ENCODE data around the gene FBLN1. TPM values are rescaled to one million over a fixed set of nuclear protein-coding genes. Genes with fewer than 3 reads are reported as not detected.

The FBLN1 gene
- total RNA-seq, 1 experiment from 2014 or later, result 23.4 TPM

DNA sequence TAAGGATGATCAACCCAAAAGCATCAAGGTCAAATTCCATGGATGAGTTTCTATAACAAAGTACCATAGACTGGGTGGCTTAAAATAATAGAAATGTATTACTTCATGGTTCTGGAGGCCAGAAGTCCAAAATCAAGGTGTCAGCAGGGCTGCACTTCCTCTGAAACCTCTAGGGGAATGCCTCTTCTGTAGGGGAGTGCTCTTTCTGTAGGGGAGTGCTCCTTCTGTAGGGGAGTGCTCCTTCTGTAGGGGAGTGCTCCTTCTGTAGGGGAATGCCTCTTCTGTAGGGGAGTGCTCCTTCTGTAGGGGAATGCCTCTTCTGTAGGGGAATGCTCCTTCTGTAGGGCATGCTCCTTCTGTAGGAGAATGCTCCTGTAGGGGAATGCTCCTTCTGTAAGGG, 65.5 kb downstream of the FBLN1 start:
- TF ChIP-seq ZNF274 (IDR thresholded peaks at IDR 0.05; ENCODE audit: low read depth, low read length) (no peak), TCF7L2 (IDR thresholded peaks at IDR 0.05; ENCODE audit: borderline replicate concordance, extremely low read depth, insufficient read depth, insufficient read length) (no peak), EGR1 (IDR thresholded peaks at IDR 0.05; ENCODE audit: low read depth) (no peak)
- TF ChIP-seq, protein P1, sequence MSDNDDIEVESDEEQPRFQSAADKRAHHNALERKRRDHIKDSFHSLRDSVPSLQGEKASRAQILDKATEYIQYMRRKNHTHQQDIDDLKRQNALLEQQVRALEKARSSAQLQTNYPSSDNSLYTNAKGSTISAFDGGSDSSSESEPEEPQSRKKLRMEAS (IDR thresholded peaks at IDR 0.05), result no peak
- H3K79me2 ChIP-seq (ENCODE audit: insufficient read depth, low read length), result no peaks in the 10 kb centered on the region
- H3K9me2 ChIP-seq (ENCODE audit: insufficient read depth), result no peaks in the 10 kb centered on the region
- H3K27ac ChIP-seq (ENCODE audit: low read depth, low read length), result no peak overlapping the region
- peaks cover 6 to 7% of the 10 kb centered on the region in 2 experiments; a peak in 2 of 4 replicates for H3K9me3 ChIP-seq (ENCODE audit: control insufficient read depth in 1 of 2, insufficient read depth in 1 of 2, low read depth in 1 of 2, low read length in 2 of 2)
- H3K4me2 ChIP-seq (ENCODE audit: low read length), result no peak overlapping the region
- ChIA-PET RAD21 (ENCODE audit: low non-redundant PET in 1 of 2, low total read pairs in 2 of 2, uncharacterized antibody in 2 of 2, unreplicated experiment in 2 of 2) (no interaction called here), POLR2A (no interaction called here), CTCF (no interaction called here)
- no peaks in the 10 kb centered on the region for H3K36me3 ChIP-seq (ENCODE audit: control insufficient read depth in 1 of 2, insufficient read depth in 2 of 2, low read length in 2 of 2)
- peaks cover 4% of the 10 kb centered on the region; the same call in 1 of the 2 replicates for H3K27me3 ChIP-seq (ENCODE audit: insufficient read depth, low read length)
- ATAC-seq, result no peak
- H3K4me3 ChIP-seq (replicated peaks in 1 of 2; ENCODE audit: low read depth in 1 of 2, low read length in 2 of 2), result no peak overlapping the region
- H2AFZ ChIP-seq (ENCODE audit: low read depth, low read length, poor library complexity, severe bottlenecking), result no peak overlapping the region
- H3K9ac ChIP-seq (ENCODE audit: low read length), result no peak overlapping the region
- H4K20me1 ChIP-seq (ENCODE audit: insufficient read depth), result no peaks in the 10 kb centered on the region
- intact Hi-C loops (cut with micrococcal nuclease), result no loop called here
- no peak for DNase-seq (ENCODE audit: low read depth, low spot score)
- no TSS peak for BruUV-seq (replicated peaks)
- H3K4me1 ChIP-seq (ENCODE audit: control insufficient read depth in 1 of 2, insufficient read depth in 2 of 2, low read length in 2 of 2), result no peaks in the 10 kb centered on the region

DNA sequence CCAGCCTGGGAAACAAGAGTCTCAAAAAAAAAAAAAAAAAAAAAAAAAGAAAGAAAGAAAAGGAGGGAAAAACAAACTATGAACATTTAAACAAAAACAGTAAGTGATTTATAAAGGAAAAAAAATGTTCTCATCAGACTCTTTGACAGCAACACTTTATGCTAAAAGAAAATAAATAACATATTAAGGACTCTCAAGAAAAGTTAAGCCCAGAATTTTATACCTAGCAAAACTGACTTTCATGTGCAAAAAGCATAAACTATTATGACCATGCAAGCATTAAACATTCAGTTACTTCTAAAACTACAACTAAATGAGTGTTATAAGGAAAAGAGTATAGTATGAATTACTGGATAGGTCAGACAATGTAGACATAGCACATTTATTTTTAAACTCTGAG, 68.4 kb downstream of the FBLN1 start:
- DNase-seq (ENCODE audit: low read depth, low spot score), result no peak
- no peaks in the 10 kb centered on the region for H3K79me2 ChIP-seq (ENCODE audit: insufficient read depth, low read length)
- H3K9me3 ChIP-seq (ENCODE audit: control insufficient read depth in 1 of 2, insufficient read depth in 1 of 2, low read depth in 1 of 2, low read length in 2 of 2), result peaks cover 6 to 7% of the 10 kb centered on the region in 2 experiments; a peak in 2 of 4 replicates
- no peak overlapping the region for H2AFZ ChIP-seq (ENCODE audit: low read depth, low read length, poor library complexity, severe bottlenecking)
- H3K27ac ChIP-seq (ENCODE audit: low read depth, low read length), result no peak overlapping the region
- no peak for ATAC-seq
- CTCF ChIA-PET, result no interaction called here
- H3K9me2 ChIP-seq (ENCODE audit: insufficient read depth), result no peaks in the 10 kb centered on the region
- no peak overlapping the region for H3K4me3 ChIP-seq (replicated peaks in 1 of 2; ENCODE audit: low read depth in 1 of 2, low read length in 2 of 2)
- POLR2A ChIA-PET, result no interaction called here
- intact Hi-C loops (cut with micrococcal nuclease), result loop anchor here (10.0 kb wide), 1 partner anchor 294 kb away; no protein-coding TSS in a partner anchor
- H3K9ac ChIP-seq (ENCODE audit: low read length), result no peak overlapping the region
- RAD21 ChIA-PET (ENCODE audit: low non-redundant PET in 1 of 2, low total read pairs in 2 of 2, uncharacterized antibody in 2 of 2, unreplicated experiment in 2 of 2), result interaction anchor here in 1 of 2 experiments (0.6 kb wide), 1 partner anchor 321 kb away, joined by 4 read pairs; no protein-coding TSS in a partner anchor
- no TSS peak for BruUV-seq (replicated peaks)
- no peak overlapping the region for H3K4me2 ChIP-seq (ENCODE audit: low read length)
- no peaks in the 10 kb centered on the region for H3K36me3 ChIP-seq (ENCODE audit: control insufficient read depth in 1 of 2, insufficient read depth in 2 of 2, low read length in 2 of 2)
- H4K20me1 ChIP-seq (ENCODE audit: insufficient read depth), result no peaks in the 10 kb centered on the region
- peaks cover 4% of the 10 kb centered on the region; the same call in 1 of the 2 replicates for H3K27me3 ChIP-seq (ENCODE audit: insufficient read depth, low read length)
- no peaks in the 10 kb centered on the region for H3K4me1 ChIP-seq (ENCODE audit: control insufficient read depth in 1 of 2, insufficient read depth in 2 of 2, low read length in 2 of 2)
- TF ChIP-seq, protein P1 (IDR thresholded peaks at IDR 0.05), result no peak
- TF ChIP-seq ELF1 (IDR thresholded peaks at IDR 0.05; ENCODE audit: borderline replicate concordance, low read depth), result no peak
- no peak for TF ChIP-seq SP1 (IDR thresholded peaks at IDR 0.05; ENCODE audit: low read depth)
- TF ChIP-seq POLR2AphosphoS5 (IDR thresholded peaks at IDR 0.05; ENCODE audit: low read depth, low read length), result no peak
- no peak for TF ChIP-seq ZFX (IDR thresholded peaks at IDR 0.05)
- TF ChIP-seq SRF (IDR thresholded peaks at IDR 0.05; ENCODE audit: low read depth), result no peak
- no peak for TF ChIP-seq POLR2A (IDR thresholded peaks at IDR 0.05; ENCODE audit: borderline replicate concordance, extremely low read depth, insufficient read depth, insufficient read length)
- TF ChIP-seq JUND (IDR thresholded peaks at IDR 0.05), result no peak
- TF ChIP-seq YY1 (IDR thresholded peaks at IDR 0.05; ENCODE audit: extremely low read depth, insufficient replicate concordance, low read depth, low read length), result no peak
- TF ChIP-seq, protein P2, sequence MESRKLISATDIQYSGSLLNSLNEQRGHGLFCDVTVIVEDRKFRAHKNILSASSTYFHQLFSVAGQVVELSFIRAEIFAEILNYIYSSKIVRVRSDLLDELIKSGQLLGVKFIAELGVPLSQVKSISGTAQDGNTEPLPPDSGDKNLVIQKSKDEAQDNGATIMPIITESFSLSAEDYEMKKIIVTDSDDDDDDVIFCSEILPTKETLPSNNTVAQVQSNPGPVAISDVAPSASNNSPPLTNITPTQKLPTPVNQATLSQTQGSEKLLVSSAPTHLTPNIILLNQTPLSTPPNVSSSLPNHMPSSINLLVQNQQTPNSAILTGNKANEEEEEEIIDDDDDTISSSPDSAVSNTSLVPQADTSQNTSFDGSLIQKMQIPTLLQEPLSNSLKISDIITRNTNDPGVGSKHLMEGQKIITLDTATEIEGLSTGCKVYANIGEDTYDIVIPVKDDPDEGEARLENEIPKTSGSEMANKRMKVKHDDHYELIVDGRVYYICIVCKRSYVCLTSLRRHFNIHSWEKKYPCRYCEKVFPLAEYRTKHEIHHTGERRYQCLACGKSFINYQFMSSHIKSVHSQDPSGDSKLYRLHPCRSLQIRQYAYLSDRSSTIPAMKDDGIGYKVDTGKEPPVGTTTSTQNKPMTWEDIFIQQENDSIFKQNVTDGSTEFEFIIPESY (IDR thresholded peaks at IDR 0.05; ENCODE audit: extremely low read depth, insufficient replicate concordance, low read length), result no peak
- no peak for TF ChIP-seq TCF7L2 (IDR thresholded peaks at IDR 0.05; ENCODE audit: borderline replicate concordance, extremely low read depth, insufficient read depth, insufficient read length)
- TF ChIP-seq, protein P3, sequence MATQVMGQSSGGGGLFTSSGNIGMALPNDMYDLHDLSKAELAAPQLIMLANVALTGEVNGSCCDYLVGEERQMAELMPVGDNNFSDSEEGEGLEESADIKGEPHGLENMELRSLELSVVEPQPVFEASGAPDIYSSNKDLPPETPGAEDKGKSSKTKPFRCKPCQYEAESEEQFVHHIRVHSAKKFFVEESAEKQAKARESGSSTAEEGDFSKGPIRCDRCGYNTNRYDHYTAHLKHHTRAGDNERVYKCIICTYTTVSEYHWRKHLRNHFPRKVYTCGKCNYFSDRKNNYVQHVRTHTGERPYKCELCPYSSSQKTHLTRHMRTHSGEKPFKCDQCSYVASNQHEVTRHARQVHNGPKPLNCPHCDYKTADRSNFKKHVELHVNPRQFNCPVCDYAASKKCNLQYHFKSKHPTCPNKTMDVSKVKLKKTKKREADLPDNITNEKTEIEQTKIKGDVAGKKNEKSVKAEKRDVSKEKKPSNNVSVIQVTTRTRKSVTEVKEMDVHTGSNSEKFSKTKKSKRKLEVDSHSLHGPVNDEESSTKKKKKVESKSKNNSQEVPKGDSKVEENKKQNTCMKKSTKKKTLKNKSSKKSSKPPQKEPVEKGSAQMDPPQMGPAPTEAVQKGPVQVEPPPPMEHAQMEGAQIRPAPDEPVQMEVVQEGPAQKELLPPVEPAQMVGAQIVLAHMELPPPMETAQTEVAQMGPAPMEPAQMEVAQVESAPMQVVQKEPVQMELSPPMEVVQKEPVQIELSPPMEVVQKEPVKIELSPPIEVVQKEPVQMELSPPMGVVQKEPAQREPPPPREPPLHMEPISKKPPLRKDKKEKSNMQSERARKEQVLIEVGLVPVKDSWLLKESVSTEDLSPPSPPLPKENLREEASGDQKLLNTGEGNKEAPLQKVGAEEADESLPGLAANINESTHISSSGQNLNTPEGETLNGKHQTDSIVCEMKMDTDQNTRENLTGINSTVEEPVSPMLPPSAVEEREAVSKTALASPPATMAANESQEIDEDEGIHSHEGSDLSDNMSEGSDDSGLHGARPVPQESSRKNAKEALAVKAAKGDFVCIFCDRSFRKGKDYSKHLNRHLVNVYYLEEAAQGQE (IDR thresholded peaks at IDR 0.05; ENCODE audit: low read depth), result no peak
- TF ChIP-seq RAD21 (IDR thresholded peaks at IDR 0.05; ENCODE audit: low read depth), result no peak

Data from HCT116 (cell line).